Kidney capillary endothelial cell (primary cell): ENCODE data around the gene INTS3.
"Not testable (repeated sequence)": the region's sequence is repeated elsewhere in the genome, so short reads cannot be mapped to it uniquely, and the experiment has no call there.

Experiments used
- DNase-seq: peaks from one replicate; pipeline ENCODE4 v3.0.0-alpha.2; 2018; ENCODE audit warnings: low spot score

INTS3 gene

GRCh38 chr1:153777648-153778047 lies 49.8 kb downstream of the INTS3 start:
- no peak for DNase-seq

GRCh38 chr1:153778051-153778823 lies 50.4 kb downstream of the INTS3 start:
- no peak for DNase-seq

- no peak for DNase-seq
Observed at GRCh38 chr1:153778824-153779519, 51.1 kb downstream of the INTS3 start.

- no peak for DNase-seq
Observed at GRCh38 chr1:153779781-153780541, 52.1 kb downstream of the INTS3 start.

GRCh38 chr1:153780551-153780950 lies 52.7 kb downstream of the INTS3 start:
- no peak for DNase-seq

- DNase-seq: not testable (repeated sequence)
Observed at GRCh38 chr1:153782648-153783047, 54.8 kb downstream of the INTS3 start.

GRCh38 chr1:153783233-153784190 lies 55.7 kb downstream of the INTS3 start:
- peak; percentile 93 for DNase-seq

GRCh38 chr1:153786038-153786790 lies 58.4 kb downstream of the INTS3 start:
- DNase-seq: no peak

GRCh38 chr1:153789478-153790034 lies 61.7 kb downstream of the INTS3 start:
- DNase-seq: no peak

GRCh38 chr1:153790313-153790965 lies 62.6 kb downstream of the INTS3 start:
- no peak for DNase-seq

GRCh38 chr1:153790966-153791647 lies 63.3 kb downstream of the INTS3 start:
- DNase-seq: no peak

GRCh38 chr1:153791648-153792253 lies 63.9 kb downstream of the INTS3 start:
- DNase-seq: no peak

- no peak for DNase-seq
Observed at GRCh38 chr1:153792631-153793041, 64.8 kb downstream of the INTS3 start.

- no peak for DNase-seq
Observed at GRCh38 chr1:153793261-153793972, 65.6 kb downstream of the INTS3 start.

- no peak for DNase-seq
Observed at GRCh38 chr1:153793973-153794615, 66.2 kb downstream of the INTS3 start.

GRCh38 chr1:153794624-153795329 lies 66.9 kb downstream of the INTS3 start:
- no peak for DNase-seq

- DNase-seq: no peak
Observed at GRCh38 chr1:153795330-153795837, 67.5 kb downstream of the INTS3 start.
